HG03571 (cell line): Measurements from ENCODE around the gene CDH23.

Source experiments
- ATAC-seq: cut with Tn5 transposase; IDR thresholded peaks from one replicate; pipeline ENCODE4 v1.9.1; 2021; ENCODE audit not compliant: unreplicated experiment

The CDH23 gene

GRCh38 chr10:71671994-71672946, 275.6 kb downstream of the CDH23 start:
- ATAC-seq, result no peak

DNA sequence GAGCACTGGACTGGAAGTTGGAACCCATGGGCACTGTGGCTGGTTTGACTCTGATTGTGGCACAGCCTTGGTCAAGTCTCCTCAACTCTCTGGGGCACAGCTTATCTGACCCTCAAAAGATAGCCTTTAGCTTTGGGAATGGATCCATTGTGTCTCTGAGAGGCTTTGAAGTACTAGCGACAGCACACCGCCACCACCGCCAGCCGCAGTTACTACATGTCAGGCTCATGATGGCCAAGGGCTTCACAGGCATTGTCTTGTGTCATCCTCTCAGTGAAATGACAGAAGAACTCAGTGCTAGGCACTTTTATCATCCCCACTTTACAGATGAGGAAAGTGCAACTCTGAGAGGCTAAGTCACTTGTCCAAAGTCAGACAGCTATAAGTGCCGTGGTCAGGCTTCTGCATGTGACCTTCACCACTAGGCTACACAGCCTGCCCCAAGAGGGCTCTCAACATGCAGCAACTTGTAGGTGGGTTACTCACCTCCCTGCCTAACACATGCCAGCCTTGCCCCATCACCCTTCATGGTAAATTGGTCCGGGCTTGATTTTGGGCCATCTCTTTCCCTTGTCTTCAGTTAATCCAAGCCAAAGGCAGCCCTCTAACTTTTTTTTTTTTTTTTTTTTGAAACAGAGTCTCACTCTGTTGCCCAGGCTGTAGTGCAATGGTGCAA, 278.7 kb downstream of the CDH23 start:
- ATAC-seq, result no peak

DNA sequence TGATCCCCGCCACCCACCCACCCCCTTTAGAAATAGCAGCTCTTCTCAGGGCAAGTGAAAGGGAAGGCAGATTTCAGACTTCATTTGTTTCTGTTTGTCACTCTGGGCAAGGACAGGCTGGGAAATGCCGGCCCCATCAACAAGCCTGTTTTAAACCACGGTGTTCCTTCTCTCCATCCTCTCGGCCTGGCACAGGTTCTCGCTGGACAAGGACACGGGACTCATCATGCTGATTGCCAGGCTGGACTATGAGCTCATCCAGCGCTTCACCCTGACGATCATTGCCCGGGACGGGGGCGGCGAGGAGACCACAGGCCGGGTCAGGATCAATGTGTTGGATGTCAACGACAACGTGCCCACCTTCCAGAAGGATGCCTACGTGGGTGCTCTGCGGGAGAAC, 280.5 kb downstream of the CDH23 start:
- ATAC-seq, result no peak

DNA sequence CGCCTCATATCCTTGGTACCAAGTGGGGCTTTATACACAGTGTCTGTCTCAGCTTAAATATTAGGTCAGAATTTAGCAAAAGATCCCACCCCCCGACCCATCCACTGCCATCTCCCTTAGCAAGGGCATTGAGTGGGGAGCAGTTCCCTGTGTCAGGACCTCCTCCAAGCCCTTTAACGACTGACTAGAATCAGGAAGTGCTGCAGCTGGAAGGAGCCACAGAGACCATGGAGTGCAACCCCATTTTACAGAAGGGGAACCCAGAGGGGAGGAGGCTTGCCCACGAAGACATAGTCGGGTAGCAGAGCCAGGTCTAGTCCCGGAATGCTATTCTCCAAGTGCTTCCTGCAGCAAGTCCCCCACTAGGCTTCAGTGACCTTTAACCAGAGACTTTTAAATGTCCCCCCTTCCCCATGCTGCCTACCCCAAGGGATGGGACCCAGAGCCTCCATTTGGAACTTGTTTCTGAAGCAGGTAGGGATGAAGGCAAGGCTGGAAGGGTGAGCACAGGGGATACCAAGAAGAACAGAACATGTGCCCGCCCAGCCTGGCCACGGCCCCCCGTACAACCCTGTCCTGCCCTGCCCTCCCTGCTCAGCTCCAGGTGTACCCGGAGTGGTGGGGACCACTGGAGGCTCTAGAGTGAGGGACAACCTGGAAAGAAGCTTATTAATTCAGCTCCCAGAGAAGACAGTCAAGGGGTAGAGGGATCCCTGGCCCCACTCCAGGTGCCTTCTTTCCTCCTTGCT, 281.5 kb downstream of the CDH23 start:
- ATAC-seq, result no peak

GRCh38 chr10:71679425-71679824, 282.7 kb downstream of the CDH23 start:
- ATAC-seq, result no peak

DNA sequence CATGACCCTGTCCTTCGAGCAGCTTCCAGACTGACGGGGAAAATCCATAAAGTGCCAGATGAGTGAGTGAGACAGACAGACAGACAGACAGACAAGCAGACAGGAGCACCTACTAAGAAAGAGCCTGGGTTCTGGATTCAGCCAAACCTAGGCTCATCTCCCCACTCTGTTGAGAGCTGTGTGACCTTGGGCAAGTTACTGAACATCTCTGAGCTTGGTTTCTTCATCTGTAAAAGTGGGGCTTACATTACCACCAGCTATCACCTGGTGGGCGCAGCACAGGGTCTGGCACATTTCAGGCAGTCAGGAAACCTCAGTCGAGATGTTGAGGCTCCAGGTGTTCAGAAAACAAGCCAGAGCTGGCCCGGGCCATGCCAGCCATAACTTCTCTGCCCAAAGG, 285.3 kb downstream of the CDH23 start:
- ATAC-seq, result no peak

DNA sequence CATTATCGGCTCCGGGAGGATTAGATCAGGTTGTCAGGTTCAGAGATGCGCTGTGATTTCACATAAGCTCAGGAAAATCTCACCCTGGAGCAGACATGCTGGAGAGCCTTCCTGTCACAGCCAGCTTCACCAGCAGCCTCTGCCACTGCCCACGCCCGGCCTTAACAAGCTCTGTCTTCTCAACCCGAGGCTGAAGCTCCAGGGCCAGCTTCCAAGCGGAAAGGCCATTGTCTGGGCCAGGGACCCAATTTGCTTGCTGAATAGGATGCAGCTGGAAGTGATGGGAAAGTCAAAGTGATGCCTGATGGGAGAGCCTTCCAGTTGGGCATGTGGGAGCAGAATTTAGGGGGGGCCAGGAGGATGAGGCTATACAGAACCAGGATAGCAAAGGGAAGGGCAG, 286.6 kb downstream of the CDH23 start:
- ATAC-seq, result no peak

- no peak for ATAC-seq
These were observed 287.8 kb downstream of the CDH23 start for GRCh38 chr10:71684356-71685173.

DNA sequence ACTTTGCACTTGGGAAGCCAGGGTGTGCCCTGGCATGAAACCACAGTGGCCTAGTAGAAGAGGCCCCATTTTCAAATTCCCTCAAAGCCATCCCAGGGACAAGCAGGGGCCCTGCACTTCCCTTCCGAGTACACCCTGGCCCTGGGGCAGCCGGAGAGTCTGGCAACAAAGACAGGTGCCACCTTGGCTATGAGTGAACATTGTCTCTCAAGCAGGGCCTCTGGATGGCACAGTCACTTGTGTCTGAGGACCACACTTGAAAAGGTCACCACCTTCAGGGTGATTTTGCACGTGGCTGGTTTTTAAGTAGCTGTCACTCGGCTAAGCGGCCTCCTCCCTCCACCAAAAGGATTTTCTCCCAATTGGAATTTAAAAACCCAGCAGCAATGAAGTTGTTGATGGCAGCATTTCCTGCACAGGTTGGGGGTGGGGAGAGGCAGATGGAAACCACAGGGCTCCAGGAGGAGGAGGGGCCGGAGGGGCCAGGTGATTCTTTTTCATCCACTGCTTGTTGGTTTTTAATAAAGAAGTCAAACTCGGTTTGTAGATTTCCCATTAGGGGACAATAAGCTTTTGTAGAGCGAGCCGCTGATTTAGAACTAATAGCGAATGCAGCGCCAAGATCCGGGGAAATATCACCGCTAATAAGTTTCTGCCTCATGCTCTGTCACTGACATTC, 289.0 kb downstream of the CDH23 start:
- no peak for ATAC-seq

- no peak for ATAC-seq
These were observed 290.4 kb downstream of the CDH23 start for GRCh38 chr10:71687077-71687476.

GRCh38 chr10:71687480-71687879, 290.8 kb downstream of the CDH23 start:
- no peak for ATAC-seq

DNA sequence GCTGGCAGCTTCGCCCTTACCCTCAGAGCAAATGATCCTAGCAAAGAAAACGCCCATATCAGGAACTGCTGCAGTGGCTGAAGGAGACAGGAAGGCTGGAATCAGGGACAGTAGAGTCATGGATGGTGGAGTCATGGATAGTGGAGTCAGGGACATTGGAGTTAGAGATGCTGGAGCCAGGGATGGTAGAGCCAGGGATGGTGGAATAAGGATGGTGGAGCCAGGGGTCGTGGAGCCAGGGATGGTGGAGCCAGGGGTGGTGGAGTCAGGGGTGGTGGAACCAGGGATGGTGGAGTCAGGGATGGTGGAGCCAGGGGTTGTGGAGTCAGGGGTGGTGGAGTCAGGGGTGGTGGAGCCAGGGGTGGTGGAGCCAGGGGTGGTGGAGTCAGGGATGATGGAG, 291.5 kb downstream of the CDH23 start:
- ATAC-seq, result no peak

DNA sequence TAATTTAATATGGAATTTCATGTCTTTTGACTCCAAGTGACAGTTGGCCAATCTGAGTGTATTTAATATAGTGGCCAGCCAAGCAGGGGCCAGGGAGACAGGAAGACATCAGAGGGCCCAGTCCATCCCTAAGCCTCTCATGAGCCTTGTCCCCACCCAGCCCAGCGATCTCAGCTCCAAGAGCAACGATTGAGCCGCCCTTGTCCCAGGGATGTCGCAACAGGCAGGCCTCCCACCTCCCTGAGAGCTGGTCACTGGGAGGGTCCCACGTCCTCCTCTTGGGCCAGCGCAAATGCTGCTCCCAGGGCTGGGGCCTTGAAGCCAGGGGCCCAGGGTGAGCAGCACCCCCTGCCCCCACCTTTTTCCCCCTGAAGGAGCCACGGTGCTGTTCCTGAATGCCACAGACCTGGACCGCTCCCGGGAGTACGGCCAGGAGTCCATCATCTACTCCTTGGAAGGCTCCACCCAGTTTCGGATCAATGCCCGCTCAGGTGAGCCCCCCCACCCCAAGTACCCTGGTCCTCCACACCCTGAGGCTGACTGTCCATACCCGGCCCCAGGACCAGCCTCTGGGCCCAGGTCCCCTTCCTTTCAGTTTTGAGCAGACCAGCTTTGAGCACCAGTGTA, 293.5 kb downstream of the CDH23 start:
- ATAC-seq, result no peak

- no peak for ATAC-seq
These were observed 294.7 kb downstream of the CDH23 start for GRCh38 chr10:71691405-71691804.

GRCh38 chr10:71692598-71693306, 296.0 kb downstream of the CDH23 start:
- ATAC-seq, result no peak

DNA sequence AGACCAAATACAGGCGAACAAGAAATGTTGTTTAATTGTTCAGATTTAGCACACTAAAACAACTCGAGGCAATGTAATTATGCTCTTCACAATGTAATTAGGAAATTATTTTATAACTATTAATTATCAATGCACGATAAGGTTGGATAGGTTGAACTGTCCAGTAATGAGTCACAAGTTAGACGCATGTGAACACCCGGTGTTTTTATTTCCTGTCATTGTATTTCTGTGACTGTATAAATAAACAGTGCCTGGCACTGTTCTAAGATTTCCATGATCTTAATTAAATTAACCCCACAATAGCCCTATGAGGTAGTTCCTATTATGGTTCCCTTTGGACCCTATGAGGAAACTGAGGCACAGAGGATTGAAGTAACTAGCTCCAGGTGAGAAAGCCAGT, 296.7 kb downstream of the CDH23 start:
- no peak for ATAC-seq

DNA sequence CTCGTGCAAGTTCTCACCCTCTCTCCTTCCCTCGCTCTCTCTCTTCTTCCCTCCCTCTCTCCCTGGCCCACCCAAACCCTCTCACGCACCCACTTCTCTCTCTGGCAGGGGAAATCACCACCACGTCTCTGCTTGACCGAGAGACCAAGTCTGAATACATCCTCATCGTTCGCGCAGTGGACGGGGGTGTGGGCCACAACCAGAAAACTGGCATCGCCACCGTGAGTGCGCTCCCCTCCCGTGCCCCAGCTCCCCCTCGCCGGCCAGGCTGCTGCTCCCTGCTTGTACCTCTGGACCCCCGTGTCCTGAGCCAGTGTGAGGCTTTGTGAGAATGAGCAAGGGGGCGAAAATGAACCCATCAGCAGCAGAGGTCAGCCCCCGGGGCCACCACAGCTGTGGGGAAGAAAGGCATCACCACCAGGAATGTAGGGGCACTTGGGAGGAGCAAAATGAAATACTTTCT, 297.4 kb downstream of the CDH23 start:
- no peak for ATAC-seq

DNA sequence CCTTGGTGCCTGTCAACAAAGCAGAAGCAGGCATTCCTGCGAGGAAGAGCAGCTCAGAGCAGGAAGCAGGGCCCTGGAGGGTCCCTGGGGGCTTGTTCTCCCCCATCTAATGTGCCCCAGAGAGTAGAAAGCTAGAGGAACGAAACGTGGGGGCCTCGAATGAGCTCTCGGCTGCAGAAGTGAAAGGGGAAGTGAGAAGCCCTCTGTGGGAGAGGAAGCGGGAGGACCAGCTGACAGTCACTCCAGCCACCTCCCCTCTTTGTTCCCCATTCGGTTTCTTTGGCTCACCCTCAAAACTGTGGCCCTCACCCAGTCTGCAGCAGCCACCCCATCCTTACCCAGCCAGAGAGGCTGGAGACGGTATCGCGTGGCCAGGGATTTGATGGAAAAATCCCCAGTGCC, 297.8 kb downstream of the CDH23 start:
- peak; percentile 82 for ATAC-seq
